Measurements from ENCODE around the gene STRBP.
A peak's percentile ranks its signal among the peaks of the same experiment; 100 is the strongest.

Gene STRBP

GRCh38 chr9:123083680-123084079 lies 184.7 kb downstream of the STRBP start:
- no peak for DNase-seq (ENCODE audit: low read depth)
- no peak for TF ChIP-seq CTCF (IDR thresholded peaks at IDR 0.05; ENCODE audit: control insufficient read depth, extremely low read depth, insufficient read depth)
- no peak overlapping the region for H3K4me3 ChIP-seq (ENCODE audit: low read depth, low read length)

GRCh38 chr9:123081824-123082223 lies 186.6 kb downstream of the STRBP start:
- TF ChIP-seq CTCF (IDR thresholded peaks at IDR 0.05; ENCODE audit: control insufficient read depth, extremely low read depth, insufficient read depth): peak; percentile 68
- no peak for DNase-seq (ENCODE audit: low read depth)
- H3K4me3 ChIP-seq (ENCODE audit: low read depth, low read length): no peak overlapping the region

- TF ChIP-seq CTCF (IDR thresholded peaks at IDR 0.05; ENCODE audit: control insufficient read depth, extremely low read depth, insufficient read depth): no peak
- no peak overlapping the region for H3K4me3 ChIP-seq (ENCODE audit: low read depth, low read length)
- no peak for DNase-seq (ENCODE audit: low read depth)
Measured at GRCh38 chr9:123080444-123080843, 187.9 kb downstream of the STRBP start.

- TF ChIP-seq CTCF (IDR thresholded peaks at IDR 0.05; ENCODE audit: control insufficient read depth, extremely low read depth, insufficient read depth): no peak
- no peak overlapping the region for H3K4me3 ChIP-seq (ENCODE audit: low read depth, low read length)
- no peak for DNase-seq (ENCODE audit: low read depth)
Measured at GRCh38 chr9:123074628-123075027, 193.8 kb downstream of the STRBP start.

GRCh38 chr9:123073991-123074422 lies 194.4 kb downstream of the STRBP start:
- DNase-seq (ENCODE audit: low read depth): no peak
- no peak overlapping the region for H3K4me3 ChIP-seq (ENCODE audit: low read depth, low read length)
- TF ChIP-seq CTCF (IDR thresholded peaks at IDR 0.05; ENCODE audit: control insufficient read depth, extremely low read depth, insufficient read depth): no peak

GRCh38 chr9:123073441-123073840 lies 194.9 kb downstream of the STRBP start:
- no peak for TF ChIP-seq CTCF (IDR thresholded peaks at IDR 0.05; ENCODE audit: control insufficient read depth, extremely low read depth, insufficient read depth)
- H3K4me3 ChIP-seq (ENCODE audit: low read depth, low read length): no peak overlapping the region
- no peak for DNase-seq (ENCODE audit: low read depth)

- no peak overlapping the region for H3K4me3 ChIP-seq (ENCODE audit: low read depth, low read length)
- DNase-seq (ENCODE audit: low read depth): no peak
- no peak for TF ChIP-seq CTCF (IDR thresholded peaks at IDR 0.05; ENCODE audit: control insufficient read depth, extremely low read depth, insufficient read depth)
Measured at GRCh38 chr9:123072407-123072995, 195.9 kb downstream of the STRBP start.
